22Rv1 (cell line): Measurements from ENCODE around the gene SETX.
"Not testable (repeated sequence)": the region's sequence is repeated elsewhere in the genome, so short reads cannot be mapped to it uniquely, and the experiment has no call there.

Source experiments
- H3K27ac ChIP-seq: fragments of 450-650 bp; 2 replicates; pipeline ENCODE4 v1.5.1; 2017
- CTCF ChIP-seq: fragments of 450-650 bp; IDR thresholded peaks from 2 replicates; pipeline ENCODE4 v1.5.1; 2017; ENCODE audit warnings: mild to moderate bottlenecking
- ZFX ChIP-seq: fragments of 450-650 bp; IDR thresholded peaks from 2 replicates; pipeline ENCODE4 v1.6.1; 2017; ENCODE audit warnings: antibody characterized with exemption, borderline replicate concordance

Gene SETX

DNA sequence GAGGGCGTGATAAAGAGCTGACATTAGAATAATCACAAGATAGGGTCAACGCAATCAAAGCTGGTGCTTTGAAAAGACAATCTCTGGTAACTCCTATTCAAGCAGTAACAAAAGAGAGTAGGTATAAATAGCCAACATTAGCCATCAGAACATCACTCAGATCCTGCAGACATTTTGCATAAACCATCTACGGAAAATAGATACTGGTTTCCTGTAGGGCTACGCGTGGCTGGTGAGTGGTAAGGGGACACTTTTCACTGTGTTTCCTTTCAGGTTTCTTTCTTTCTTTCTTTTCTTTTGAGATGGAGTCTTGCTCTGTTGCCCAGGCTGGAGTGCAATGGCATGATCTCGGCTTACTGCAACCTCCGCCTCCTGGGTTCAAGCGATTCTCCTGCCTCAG is 29.6 kb upstream of the SETX start:
- no peak for TF ChIP-seq CTCF
- no peak for TF ChIP-seq ZFX
- H3K27ac ChIP-seq, result no peak overlapping the region

GRCh38 chr9:132383462-132383883 is 28.7 kb upstream of the SETX start:
- no peak overlapping the region for H3K27ac ChIP-seq
- TF ChIP-seq ZFX (no peak), CTCF (no peak)

- H3K27ac ChIP-seq, result no peak overlapping the region
- no peak for TF ChIP-seq CTCF
These were observed 27.3 kb upstream of the SETX start for GRCh38 chr9:132381966-132382541.

DNA sequence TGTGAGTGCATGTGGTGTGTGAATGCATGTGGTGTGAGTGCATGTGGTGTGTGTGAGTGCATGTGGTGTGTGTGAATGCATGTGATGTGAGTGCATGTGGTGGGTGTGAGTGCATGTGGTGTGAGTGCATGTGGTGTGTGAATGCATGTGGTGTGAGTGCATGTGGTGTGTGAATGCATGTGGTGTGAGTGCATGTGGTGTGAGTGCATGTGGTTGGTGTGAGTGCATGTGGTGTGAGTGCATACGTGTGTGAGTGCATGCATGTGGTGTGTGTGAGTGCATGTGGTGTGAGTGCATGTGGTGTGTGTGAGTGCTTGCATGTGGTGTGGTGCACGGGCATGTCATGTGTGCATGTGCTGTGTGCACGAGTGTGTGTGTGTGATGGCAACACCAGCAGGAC is 23.6 kb upstream of the SETX start:
- H3K27ac ChIP-seq, result not testable (repeated sequence)

DNA sequence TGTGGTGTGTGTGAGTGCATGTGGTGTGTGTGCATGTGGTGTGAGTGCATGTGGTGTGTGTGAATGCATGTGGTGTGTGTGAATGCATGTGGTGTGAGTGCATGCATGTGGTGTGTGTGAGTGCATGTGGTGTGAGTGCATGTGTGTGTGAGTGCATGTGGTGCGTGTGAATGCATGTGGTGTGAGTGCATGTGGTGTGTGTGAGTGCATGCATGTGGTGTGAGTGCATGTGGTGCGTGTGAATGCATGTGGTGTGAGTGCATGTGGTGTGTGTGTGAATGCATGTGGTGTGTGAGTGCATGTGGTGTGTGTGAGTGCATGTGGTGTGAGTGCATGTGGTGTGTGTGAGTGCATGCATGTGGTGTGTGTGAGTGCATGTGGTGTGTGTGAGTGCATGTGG is 23.0 kb upstream of the SETX start:
- not testable (repeated sequence) for H3K27ac ChIP-seq

GRCh38 chr9:132372177-132373095 is 17.6 kb upstream of the SETX start:
- TF ChIP-seq CTCF, result no peak
- no peak for TF ChIP-seq ZFX
- no peak overlapping the region for H3K27ac ChIP-seq

- no peak overlapping the region for H3K27ac ChIP-seq
- TF ChIP-seq CTCF (no peak), ZFX (no peak)
These were observed 15.8 kb upstream of the SETX start for GRCh38 chr9:132370592-132370991.

DNA sequence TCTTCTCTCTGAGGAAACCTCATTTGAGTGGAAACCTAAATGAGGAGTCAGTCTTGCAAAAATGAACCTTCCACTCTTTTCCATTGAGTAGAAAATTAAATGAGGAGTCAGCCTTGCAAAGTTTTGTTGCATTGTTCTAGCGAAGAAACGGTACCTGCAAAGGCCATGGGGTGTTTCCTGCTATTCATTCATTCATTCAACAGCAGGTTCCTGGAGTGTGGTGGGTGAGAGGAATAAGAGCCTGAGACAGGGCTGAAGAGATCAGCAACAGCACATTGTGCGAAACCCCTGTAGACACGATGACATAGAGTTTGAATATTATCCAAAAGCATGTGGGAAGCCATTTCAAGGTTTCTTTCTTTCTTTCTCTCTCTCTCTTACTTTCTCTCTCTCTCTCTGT is 14.6 kb upstream of the SETX start:
- TF ChIP-seq ZFX (no peak), CTCF (no peak)
- no peak overlapping the region for H3K27ac ChIP-seq
